GM20431 (cell line): Measurements from ENCODE around the gene FOXG1.

ENCODE experiments used
- in situ Hi-C: fragments of 300-500 bp; cut with MseI, MboI; formaldehyde crosslinking; loops from one replicate; pipeline ENCODE4 v1.15.0; 2020; ENCODE audit warnings: low sequenced_read_pairs; ENCODE audit not compliant: unreplicated experiment

Gene FOXG1

DNA sequence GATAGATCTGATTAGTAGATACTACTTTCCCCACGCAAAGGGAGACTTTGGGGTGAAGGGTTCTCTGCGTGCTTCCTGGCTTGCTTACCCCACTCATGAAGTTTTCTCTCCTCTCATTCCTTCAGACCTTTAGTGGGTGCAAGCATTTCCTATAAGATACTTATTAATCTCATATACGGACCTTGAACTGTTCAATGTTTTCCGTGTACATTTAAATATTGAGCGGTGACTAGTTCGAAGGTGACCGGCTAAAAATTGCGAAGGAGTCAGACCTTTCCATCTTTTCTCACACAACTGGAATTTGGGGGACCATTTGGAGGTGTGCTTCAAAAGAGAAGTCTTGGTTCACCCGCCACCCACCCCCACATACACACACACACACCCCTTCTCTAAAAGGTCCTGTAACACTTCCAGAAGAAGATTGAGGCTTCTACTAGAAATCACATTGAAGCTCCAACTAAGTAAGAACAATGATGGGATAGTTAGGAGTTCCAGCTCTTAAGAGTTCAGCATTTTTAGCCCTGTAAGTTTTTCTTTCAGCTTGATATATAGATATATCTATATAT lies 6.1 kb upstream of the FOXG1 start:
- in situ Hi-C loops: loop anchor here (25.0 kb wide), 1 partner anchor 452 kb away; no protein-coding TSS in a partner anchor

GRCh38 chr14:28761438-28762291 lies 4.9 kb upstream of the FOXG1 start:
- in situ Hi-C loops: loop anchor here (25.0 kb wide), 1 partner anchor 451 kb away; no protein-coding TSS in a partner anchor

GRCh38 chr14:28762303-28762954 lies 4.2 kb upstream of the FOXG1 start:
- in situ Hi-C loops: loop anchor here (25.0 kb wide), 1 partner anchor 450 kb away; no protein-coding TSS in a partner anchor

GRCh38 chr14:28762955-28763326 lies 3.6 kb upstream of the FOXG1 start:
- in situ Hi-C loops: loop anchor here (25.0 kb wide), 1 partner anchor 449 kb away; no protein-coding TSS in a partner anchor

DNA sequence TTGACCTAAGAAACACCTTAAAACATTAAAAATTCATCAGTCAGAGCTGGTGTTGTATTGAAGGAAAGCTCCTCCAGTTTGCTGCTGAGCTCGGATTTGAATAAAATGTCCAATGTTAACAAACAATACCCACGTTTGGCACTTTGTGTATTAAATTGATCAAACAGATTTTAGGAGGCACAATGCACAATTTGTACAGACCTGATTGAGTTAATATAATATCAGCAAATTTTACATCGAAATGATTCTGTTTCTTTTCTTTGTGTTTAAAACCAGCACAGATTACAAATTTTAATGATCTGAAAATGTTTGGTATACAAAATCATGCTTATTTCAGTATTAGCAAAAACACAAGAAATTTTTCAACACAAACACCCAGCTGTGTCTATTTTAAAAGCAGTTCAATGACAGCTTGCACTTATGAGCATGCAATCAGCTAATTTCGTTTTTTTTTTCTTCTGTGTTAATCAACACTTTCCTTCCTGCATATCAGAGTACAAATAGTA lies 2.8 kb upstream of the FOXG1 start:
- in situ Hi-C loops: loop anchor here (25.0 kb wide), 1 partner anchor 448 kb away; no protein-coding TSS in a partner anchor

GRCh38 chr14:28764257-28765160 lies 2.1 kb upstream of the FOXG1 start:
- in situ Hi-C loops: loop anchor here (25.0 kb wide), 1 partner anchor 448 kb away; no protein-coding TSS in a partner anchor

DNA sequence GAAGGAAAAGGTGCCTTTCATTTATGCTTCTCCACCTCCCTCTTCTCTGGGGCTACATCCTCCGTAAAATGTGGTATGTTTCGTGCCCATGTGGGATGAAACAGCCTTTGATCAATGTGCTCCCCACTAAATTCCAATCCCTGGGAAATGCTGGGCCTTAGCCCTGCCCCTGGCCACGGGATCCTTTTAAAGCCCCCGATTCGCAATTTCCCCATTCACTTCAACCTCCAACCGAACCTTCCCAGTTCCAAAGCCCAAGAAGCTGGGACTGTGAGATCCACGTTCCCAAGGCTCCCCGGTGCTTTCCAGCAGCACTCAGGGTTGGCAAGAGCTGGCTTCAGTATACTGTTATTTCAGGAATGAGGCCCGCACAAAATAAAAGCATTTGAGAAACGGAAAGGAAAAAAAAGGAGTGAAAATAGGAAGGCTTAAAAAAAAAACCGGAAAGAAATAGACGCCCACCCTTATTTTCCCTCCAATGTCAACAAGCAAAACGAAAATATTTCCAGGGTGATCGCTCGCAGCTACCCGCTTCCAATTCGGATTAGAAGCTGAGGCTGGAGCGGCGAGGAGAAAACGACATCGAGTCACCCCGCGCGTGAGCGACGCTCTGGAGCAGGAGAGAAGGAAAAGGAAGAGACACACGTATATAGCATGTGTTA lies 1.3 kb upstream of the FOXG1 start:
- in situ Hi-C loops: loop anchor here (25.0 kb wide), 1 partner anchor 447 kb away; no protein-coding TSS in a partner anchor

- in situ Hi-C loops: loop anchor here (25.0 kb wide), 1 partner anchor 446 kb away; no protein-coding TSS in a partner anchor
Measured at GRCh38 chr14:28765831-28766468, 637 bp upstream of the FOXG1 start.

DNA sequence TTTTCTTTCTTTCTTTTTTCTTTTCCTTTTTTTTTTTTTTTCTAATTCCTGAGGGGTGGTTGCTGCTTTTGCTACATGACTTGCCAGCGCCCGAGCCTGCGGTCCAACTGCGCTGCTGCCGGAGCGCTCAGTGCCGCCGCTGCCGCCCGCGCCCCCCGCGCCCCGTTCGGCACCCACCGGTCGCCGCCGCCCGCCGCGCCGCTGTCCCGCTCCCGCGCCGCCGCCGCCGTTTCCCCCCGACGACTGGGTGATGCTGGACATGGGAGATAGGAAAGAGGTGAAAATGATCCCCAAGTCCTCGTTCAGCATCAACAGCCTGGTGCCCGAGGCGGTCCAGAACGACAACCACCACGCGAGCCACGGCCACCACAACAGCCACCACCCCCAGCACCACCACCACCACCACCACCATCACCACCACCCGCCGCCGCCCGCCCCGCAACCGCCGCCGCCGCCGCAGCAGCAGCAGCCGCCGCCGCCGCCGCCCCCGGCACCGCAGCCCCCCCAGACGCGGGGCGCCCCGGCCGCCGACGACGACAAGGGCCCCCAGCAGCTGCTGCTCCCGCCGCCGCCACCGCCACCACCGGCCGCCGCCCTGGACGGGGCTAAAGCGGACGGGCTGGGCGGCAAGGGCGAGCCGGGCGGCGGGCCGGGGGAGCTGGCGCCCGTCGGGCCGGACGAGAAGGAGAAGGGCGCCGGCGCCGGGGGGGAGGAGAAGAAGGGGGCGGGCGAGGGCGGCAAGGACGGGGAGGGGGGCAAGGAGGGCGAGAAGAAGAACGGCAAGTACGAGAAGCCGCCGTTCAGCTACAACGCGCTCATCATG lies 654 bp downstream of the FOXG1 start:
- in situ Hi-C loops: loop anchor here (25.0 kb wide), 1 partner anchor 445 kb away; no protein-coding TSS in a partner anchor

DNA sequence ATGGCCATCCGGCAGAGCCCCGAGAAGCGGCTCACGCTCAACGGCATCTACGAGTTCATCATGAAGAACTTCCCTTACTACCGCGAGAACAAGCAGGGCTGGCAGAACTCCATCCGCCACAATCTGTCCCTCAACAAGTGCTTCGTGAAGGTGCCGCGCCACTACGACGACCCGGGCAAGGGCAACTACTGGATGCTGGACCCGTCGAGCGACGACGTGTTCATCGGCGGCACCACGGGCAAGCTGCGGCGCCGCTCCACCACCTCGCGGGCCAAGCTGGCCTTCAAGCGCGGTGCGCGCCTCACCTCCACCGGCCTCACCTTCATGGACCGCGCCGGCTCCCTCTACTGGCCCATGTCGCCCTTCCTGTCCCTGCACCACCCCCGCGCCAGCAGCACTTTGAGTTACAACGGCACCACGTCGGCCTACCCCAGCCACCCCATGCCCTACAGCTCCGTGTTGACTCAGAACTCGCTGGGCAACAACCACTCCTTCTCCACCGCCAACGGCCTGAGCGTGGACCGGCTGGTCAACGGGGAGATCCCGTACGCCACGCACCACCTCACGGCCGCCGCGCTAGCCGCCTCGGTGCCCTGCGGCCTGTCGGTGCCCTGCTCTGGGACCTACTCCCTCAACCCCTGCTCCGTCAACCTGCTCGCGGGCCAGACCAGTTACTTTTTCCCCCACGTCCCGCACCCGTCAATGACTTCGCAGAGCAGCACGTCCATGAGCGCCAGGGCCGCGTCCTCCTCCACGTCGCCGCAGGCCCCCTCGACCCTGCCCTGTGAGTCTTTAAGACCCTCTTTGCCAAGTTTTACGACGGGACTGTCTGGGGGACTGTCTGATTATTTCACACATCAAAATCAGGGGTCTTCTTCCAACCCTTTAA lies 1.5 kb downstream of the FOXG1 start:
- in situ Hi-C loops: loop anchor here (25.0 kb wide), 1 partner anchor 444 kb away; no protein-coding TSS in a partner anchor

DNA sequence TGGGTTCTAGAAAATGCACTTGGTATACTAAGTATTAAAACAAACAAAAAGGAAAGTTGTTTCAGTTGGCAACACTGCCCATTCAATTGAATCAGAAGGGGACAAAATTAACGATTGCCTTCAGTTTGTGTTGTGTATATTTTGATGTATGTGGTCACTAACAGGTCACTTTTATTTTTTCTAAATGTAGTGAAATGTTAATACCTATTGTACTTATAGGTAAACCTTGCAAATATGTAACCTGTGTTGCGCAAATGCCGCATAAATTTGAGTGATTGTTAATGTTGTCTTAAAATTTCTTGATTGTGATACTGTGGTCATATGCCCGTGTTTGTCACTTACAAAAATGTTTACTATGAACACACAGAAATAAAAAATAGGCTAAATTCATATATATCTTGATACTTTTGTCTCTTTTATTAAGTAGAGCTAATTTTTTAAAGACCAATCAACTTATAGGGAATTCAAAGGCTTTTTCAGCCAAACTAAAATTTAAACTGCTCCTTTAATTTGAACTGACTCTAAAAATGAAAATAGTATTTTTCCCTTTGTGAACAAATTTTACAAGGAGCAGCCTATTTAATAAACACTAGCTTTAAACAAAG lies 2.8 kb downstream of the FOXG1 start:
- in situ Hi-C loops: loop anchor here (25.0 kb wide), 1 partner anchor 443 kb away; no protein-coding TSS in a partner anchor

DNA sequence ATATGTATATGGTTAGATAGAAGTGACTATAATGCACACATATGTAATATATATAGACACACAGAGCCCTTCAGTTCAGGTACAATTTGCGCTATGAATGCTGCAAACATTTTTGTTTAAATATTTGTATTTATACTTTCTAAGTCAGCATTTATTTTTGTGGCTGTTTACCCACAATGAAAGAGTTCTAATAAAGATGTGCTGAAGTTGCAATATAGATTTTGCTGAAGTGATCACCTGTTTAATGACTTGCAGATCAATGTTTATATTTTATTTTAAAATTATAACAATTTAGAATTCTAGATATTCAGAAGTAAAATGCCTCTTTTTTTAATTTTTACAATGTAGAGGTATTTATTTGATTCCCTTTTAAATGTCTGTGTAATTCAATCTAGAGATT lies 3.5 kb downstream of the FOXG1 start:
- in situ Hi-C loops: loop anchor here (25.0 kb wide), 1 partner anchor 442 kb away; no protein-coding TSS in a partner anchor

GRCh38 chr14:28770630-28771029 lies 4.0 kb downstream of the FOXG1 start:
- in situ Hi-C loops: loop anchor here (25.0 kb wide), 1 partner anchor 442 kb away; no protein-coding TSS in a partner anchor

DNA sequence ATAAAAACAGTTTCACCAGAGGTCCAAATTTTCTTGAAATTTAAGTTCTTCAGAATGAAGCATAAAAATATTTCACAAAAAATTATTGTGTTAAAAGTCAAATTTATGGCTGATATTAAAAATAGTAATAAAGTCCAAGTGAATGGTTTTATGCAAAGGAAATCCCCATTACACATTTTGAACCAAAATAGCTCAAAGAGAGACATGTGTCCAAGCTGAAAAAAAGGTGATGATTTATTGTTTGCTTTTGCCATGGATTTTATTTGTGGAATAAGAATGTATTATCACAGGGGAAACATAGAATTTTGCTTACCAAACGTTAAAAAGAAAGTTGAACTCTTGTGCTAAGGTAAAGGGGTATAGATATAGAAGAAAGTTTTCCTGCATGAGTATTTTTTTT lies 4.6 kb downstream of the FOXG1 start:
- in situ Hi-C loops: loop anchor here (25.0 kb wide), 1 partner anchor 441 kb away; no protein-coding TSS in a partner anchor

DNA sequence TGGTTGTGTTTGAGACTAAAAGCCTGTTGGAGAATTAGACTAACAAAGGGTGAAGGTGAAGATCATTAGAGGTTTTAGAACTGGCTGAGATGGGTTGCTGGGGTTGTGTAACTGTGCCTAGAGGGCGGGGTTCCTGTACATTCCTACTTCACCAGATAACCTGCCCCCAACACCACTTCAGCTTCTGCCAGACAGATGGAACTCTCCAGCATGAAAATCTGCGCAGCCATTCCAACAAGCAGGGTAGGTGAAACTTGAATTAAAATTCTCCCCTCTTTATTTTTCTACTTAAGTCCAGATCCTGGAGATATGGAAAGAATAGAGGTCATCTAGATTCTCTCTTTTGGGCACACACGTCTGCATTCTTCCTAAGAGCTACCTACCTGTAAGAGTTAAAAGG lies 6.0 kb downstream of the FOXG1 start:
- in situ Hi-C loops: loop anchor here (25.0 kb wide), 1 partner anchor 440 kb away; no protein-coding TSS in a partner anchor

GRCh38 chr14:28773176-28773575 lies 6.6 kb downstream of the FOXG1 start:
- in situ Hi-C loops: loop anchor here (25.0 kb wide), 1 partner anchor 439 kb away; no protein-coding TSS in a partner anchor
